ENCODE measurements around the gene ZNF396. TPM values are rescaled to one million over a fixed set of nuclear protein-coding genes. Genes with fewer than 3 reads are reported as not detected.

ZNF396 gene
- total and polyA plus RNA-seq, 9 of the 15 experiments (the other 6 are each of a cell fraction or from before 2014, with no cell fraction given) = 0.73 to 2.3 (median 1.9) TPM

DNA sequence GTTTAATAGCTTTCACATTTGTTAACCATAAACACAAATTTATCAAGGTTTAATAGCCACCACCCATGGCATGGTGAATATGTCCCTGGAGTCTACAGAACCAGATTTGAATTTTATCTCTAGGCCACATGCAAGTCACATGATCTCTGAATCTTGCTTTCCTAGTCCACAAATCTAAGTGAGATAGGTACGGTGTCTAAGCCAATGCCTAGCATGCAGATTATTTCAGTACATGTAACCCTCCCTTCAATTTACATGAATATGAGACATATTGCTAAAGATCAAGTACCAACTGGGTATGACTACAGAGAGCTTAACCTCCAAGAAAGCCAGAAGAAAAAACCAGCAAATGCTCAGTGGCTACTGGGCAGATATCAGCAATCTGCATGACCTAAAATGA is 42.9 kb downstream of the ZNF396 start:
- ATAC-seq (peak; percentile 5; the same call in 1 of the 3 replicates), DNase-seq (ENCODE audit: extremely low read depth in 1 of 4, low spot score in 3 of 4) (no peak), FAIRE-seq (no peak)
- no peaks in the 10 kb centered on the region for H3K9me3 ChIP-seq (replicated peaks; ENCODE audit: control insufficient read depth, insufficient read depth, low read depth, low read length)
- no peak overlapping the region for H3K27ac ChIP-seq (ENCODE audit: extremely low read depth, low read depth, low read length)
- H3K79me2 ChIP-seq (ENCODE audit: control insufficient read depth, insufficient read depth, low read length) = peaks cover 30% of the 10 kb centered on the region; the same call in 2 of the 3 replicates
- H3K4me3 ChIP-seq = no peak overlapping the region
- no peak overlapping the region for H2AFZ ChIP-seq (ENCODE audit: low read depth, low read length)
- POLR2A ChIA-PET = interaction anchor here (0.7 to 1.2 kb wide), 4 partner anchors 12 to 655 kb away, joined by 3 to 5 read pairs (median 4); no protein-coding TSS in a partner anchor
- H3K4me2 ChIP-seq (ENCODE audit: insufficient read depth, low read length) = no peak overlapping the region
- peaks cover 72% of the 10 kb centered on the region for H3K36me3 ChIP-seq (ENCODE audit: control insufficient read depth, insufficient read depth, low read length)
- 79% methylated on average over 1 of the region's 1 CpG for WGBS (ENCODE audit: insufficient coverage, low coverage, missing lambda C conversion rate)
- no peaks in the 10 kb centered on the region for H4K20me1 ChIP-seq (replicated peaks; ENCODE audit: control insufficient read depth, insufficient read depth, low read length)
- intact Hi-C loops (cut with micrococcal nuclease) = no loop called here
- no peaks in the 10 kb centered on the region for H3K9me1 ChIP-seq (ENCODE audit: control insufficient read depth, insufficient read depth, low read length)
- H3K9ac ChIP-seq (ENCODE audit: insufficient read depth in 1 of 2, low read depth in 2 of 2, low read length in 2 of 2) = no peak overlapping the region
- no peaks in the 10 kb centered on the region for H3K27me3 ChIP-seq (ENCODE audit: control insufficient read depth in 2 of 2, insufficient read depth in 2 of 2, low read length in 2 of 2)
- no peaks in the 10 kb centered on the region for H3K4me1 ChIP-seq (replicated peaks in 1 of 2; ENCODE audit: control insufficient read depth in 2 of 2, insufficient read depth in 2 of 2, low read length in 2 of 2)
- in situ Hi-C loops (cut with MboI) = no loop called here
- no TSS peak for BruUV-seq (replicated peaks)
- CTCF ChIA-PET (ENCODE audit: low intra/inter-chr PET ratio) = no interaction called here
- TF ChIP-seq KDM4B (IDR thresholded peaks at IDR 0.05; ENCODE audit: borderline replicate concordance in 2 of 2, low read depth in 1 of 2) (no peak), MCM7 (IDR thresholded peaks at IDR 0.05) (no peak), ZNF24 (IDR thresholded peaks at IDR 0.05) (no peak), ZNF316 (IDR thresholded peaks at IDR 0.05) (no peak), CAMTA2 (CRISPR knock-in tag; conservative IDR thresholded peaks at IDR 0.05) (no peak), ELF2 (CRISPR knock-in tag; IDR thresholded peaks at IDR 0.05) (no peak)
- TF ChIP-seq, protein P1, sequence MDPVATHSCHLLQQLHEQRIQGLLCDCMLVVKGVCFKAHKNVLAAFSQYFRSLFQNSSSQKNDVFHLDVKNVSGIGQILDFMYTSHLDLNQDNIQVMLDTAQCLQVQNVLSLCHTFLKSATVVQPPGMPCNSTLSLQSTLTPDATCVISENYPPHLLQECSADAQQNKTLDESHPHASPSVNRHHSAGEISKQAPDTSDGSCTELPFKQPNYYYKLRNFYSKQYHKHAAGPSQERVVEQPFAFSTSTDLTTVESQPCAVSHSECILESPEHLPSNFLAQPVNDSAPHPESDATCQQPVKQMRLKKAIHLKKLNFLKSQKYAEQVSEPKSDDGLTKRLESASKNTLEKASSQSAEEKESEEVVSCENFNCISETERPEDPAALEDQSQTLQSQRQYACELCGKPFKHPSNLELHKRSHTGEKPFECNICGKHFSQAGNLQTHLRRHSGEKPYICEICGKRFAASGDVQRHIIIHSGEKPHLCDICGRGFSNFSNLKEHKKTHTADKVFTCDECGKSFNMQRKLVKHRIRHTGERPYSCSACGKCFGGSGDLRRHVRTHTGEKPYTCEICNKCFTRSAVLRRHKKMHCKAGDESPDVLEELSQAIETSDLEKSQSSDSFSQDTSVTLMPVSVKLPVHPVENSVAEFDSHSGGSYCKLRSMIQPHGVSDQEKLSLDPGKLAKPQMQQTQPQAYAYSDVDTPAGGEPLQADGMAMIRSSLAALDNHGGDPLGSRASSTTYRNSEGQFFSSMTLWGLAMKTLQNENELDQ (CRISPR knock-in tag; IDR thresholded peaks at IDR 0.05; ENCODE audit: borderline replicate concordance) = no peak
- TF ChIP-seq, protein P2, sequence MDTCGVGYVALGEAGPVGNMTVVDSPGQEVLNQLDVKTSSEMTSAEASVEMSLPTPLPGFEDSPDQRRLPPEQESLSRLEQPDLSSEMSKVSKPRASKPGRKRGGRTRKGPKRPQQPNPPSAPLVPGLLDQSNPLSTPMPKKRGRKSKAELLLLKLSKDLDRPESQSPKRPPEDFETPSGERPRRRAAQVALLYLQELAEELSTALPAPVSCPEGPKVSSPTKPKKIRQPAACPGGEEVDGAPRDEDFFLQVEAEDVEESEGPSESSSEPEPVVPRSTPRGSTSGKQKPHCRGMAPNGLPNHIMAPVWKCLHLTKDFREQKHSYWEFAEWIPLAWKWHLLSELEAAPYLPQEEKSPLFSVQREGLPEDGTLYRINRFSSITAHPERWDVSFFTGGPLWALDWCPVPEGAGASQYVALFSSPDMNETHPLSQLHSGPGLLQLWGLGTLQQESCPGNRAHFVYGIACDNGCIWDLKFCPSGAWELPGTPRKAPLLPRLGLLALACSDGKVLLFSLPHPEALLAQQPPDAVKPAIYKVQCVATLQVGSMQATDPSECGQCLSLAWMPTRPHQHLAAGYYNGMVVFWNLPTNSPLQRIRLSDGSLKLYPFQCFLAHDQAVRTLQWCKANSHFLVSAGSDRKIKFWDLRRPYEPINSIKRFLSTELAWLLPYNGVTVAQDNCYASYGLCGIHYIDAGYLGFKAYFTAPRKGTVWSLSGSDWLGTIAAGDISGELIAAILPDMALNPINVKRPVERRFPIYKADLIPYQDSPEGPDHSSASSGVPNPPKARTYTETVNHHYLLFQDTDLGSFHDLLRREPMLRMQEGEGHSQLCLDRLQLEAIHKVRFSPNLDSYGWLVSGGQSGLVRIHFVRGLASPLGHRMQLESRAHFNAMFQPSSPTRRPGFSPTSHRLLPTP (IDR thresholded peaks at IDR 0.05; ENCODE audit: borderline replicate concordance, extremely low read depth, insufficient read length) = no peak
- TF ChIP-seq, protein P3, sequence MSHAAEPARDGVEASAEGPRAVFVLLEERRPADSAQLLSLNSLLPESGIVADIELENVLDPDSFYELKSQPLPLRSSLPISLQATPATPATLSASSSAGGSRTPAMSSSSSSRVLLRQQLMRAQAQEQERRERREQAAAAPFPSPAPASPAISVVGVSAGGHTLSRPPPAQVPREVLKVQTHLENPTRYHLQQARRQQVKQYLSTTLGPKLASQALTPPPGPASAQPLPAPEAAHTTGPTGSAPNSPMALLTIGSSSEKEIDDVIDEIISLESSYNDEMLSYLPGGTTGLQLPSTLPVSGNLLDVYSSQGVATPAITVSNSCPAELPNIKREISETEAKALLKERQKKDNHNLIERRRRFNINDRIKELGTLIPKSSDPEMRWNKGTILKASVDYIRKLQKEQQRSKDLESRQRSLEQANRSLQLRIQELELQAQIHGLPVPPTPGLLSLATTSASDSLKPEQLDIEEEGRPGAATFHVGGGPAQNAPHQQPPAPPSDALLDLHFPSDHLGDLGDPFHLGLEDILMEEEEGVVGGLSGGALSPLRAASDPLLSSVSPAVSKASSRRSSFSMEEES (CRISPR knock-in tag; IDR thresholded peaks at IDR 0.05) = peak; percentile 88
- TF ChIP-seq, protein P4, sequence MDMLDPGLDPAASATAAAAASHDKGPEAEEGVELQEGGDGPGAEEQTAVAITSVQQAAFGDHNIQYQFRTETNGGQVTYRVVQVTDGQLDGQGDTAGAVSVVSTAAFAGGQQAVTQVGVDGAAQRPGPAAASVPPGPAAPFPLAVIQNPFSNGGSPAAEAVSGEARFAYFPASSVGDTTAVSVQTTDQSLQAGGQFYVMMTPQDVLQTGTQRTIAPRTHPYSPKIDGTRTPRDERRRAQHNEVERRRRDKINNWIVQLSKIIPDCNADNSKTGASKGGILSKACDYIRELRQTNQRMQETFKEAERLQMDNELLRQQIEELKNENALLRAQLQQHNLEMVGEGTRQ (CRISPR knock-in tag; IDR thresholded peaks at IDR 0.05) = 0 out of 2 replicates have a peak, but pooled peaks have one; percentile 37
- TF ChIP-seq, protein P5, sequence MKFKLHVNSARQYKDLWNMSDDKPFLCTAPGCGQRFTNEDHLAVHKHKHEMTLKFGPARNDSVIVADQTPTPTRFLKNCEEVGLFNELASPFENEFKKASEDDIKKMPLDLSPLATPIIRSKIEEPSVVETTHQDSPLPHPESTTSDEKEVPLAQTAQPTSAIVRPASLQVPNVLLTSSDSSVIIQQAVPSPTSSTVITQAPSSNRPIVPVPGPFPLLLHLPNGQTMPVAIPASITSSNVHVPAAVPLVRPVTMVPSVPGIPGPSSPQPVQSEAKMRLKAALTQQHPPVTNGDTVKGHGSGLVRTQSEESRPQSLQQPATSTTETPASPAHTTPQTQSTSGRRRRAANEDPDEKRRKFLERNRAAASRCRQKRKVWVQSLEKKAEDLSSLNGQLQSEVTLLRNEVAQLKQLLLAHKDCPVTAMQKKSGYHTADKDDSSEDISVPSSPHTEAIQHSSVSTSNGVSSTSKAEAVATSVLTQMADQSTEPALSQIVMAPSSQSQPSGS (CRISPR knock-in tag; IDR thresholded peaks at IDR 0.05) = no peak

All from K562 (cell line).